Testis (tissue), 3 donors: ENCODE measurements around the gene TMEM63A. TPM values are rescaled to one million over a fixed set of nuclear protein-coding genes. Genes with fewer than 3 reads are reported as not detected.

ENCODE experiments used
- DNase-seq: peaks from one replicate; pipeline ENCODE4 v3.0.0-alpha.2; 2019
- H3K27ac ChIP-seq, 2 donors: fragments of 200-600 bp; sonication (generic); one replicate each; pipeline ENCODE4 v1.5.1; 2019
- H3K27me3 ChIP-seq: fragments of 200-600 bp; sonication (generic); one replicate; pipeline ENCODE4 v1.5.1; 2019
- H3K36me3 ChIP-seq: fragments of 200-600 bp; sonication (generic); one replicate; pipeline ENCODE4 v1.5.1; 2017; ENCODE audit warnings: low read depth; ENCODE audit errors: missing control alignments
- H3K4me1 ChIP-seq: fragments of 200-600 bp; sonication (generic); one replicate; pipeline ENCODE4 v1.5.1; 2019
- H3K4me3 ChIP-seq, 2 donors: fragments of 200-600 bp; sonication (generic); one replicate each; pipeline ENCODE4 v1.5.1; 2017 to 2019
- H3K9me3 ChIP-seq: fragments of 200-600 bp; sonication (generic); one replicate; pipeline ENCODE4 v1.5.1; 2017
- POLR2A ChIP-seq: fragments of 450-650 bp; IDR thresholded peaks from one replicate; pipeline ENCODE4 v1.6.1; 2017; ENCODE audit warnings: antibody characterized with exemption, mild to moderate bottlenecking, moderate library complexity
- WGBS, 2 donors: methylation state at CpG; one replicate each; pipeline ENCODE4 v1.1.5; 2018; 5-methylcytosine and 5-hydroxymethylcytosine counted together
- intact Hi-C: fragments of 100-400 bp; cut with DNase I; formaldehyde crosslinking; loops from one replicate; pipeline ENCODE4 v1.15.1; 2023; ENCODE audit warnings: low total_unique reads
- polyA plus RNA-seq: library from polyadenylated mRNA; stranded (reverse); fragments of 350-450 nt; fragmentation: Illumina TruSeq; extraction: RNeasy Lipid Tissue Mini Kit (QIAGEN cat#74804); gene quantifications from one replicate; pipeline ENCODE4 v1.2.3, GENCODE V29; 2014; ENCODE audit warnings: low read depth, low replicate concordance; ENCODE audit not compliant: insufficient read depth
- total RNA-seq, 2 donors: library from RNA; depleted of rRNA; stranded (reverse); fragments of >200 nt; gene quantifications; one replicate each; pipeline ENCODE4 v1.2.3, GENCODE V29; 2016
- TF ChIP-seq, protein P1 (sequence below), 3 experiments: fragments of 450-650 bp in 2 of 3; fragments of 200-600 bp in 1 of 3; sonication (generic) in 1 of 3; IDR thresholded peaks; one replicate each; pipeline ENCODE4 v1.5.1; 2016 to 2019; ENCODE audit warnings: antibody characterized with exemption in 3 of 3, mild to moderate bottlenecking in 2 of 3, moderate library complexity in 1 of 3

TMEM63A gene
- total and polyA plus RNA-seq, 3 donors from 2014 or later, result 13.6 to 51.7 (median 46.9) TPM

DNA sequence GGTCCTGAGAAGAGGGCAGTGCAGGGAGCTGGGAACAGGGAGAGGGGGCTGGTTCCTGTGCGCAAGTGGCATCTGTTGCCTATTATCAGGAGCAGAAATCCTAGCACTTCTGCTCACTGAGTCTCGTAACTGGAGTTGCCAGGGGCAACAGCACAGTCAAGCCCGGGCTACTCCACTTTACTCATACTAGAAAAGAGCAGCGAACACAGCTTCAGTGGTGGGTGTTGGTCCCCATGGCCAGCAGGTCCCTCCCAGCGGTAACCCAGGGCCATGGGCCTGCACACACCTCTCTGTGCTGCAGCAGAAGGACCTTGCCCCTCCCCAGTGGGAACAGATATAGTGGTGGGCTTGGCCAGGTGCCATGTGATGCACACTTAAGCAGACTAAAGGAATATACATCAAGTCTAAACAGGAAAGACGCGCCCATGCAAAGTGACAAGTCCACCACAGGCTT is 33.4 kb upstream of the TMEM63A start:
- Histone ChIP-seq H3K27ac (no peak overlapping the region), H3K4me1 (no peaks in the 10 kb centered on the region), H3K9me3 (no peaks in the 10 kb centered on the region), H3K4me3 (no peak overlapping the region), H3K27me3 (no peaks in the 10 kb centered on the region), H3K36me3 (no peaks in the 10 kb centered on the region)
- TF ChIP-seq POLR2A, result no peak
- TF ChIP-seq, protein P1, sequence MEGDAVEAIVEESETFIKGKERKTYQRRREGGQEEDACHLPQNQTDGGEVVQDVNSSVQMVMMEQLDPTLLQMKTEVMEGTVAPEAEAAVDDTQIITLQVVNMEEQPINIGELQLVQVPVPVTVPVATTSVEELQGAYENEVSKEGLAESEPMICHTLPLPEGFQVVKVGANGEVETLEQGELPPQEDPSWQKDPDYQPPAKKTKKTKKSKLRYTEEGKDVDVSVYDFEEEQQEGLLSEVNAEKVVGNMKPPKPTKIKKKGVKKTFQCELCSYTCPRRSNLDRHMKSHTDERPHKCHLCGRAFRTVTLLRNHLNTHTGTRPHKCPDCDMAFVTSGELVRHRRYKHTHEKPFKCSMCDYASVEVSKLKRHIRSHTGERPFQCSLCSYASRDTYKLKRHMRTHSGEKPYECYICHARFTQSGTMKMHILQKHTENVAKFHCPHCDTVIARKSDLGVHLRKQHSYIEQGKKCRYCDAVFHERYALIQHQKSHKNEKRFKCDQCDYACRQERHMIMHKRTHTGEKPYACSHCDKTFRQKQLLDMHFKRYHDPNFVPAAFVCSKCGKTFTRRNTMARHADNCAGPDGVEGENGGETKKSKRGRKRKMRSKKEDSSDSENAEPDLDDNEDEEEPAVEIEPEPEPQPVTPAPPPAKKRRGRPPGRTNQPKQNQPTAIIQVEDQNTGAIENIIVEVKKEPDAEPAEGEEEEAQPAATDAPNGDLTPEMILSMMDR (IDR thresholded peaks at IDR 0.05), result no peak
- no peak for DNase-seq
- intact Hi-C loops, result no loop called here
- 95 to 97% methylated on average over 3 to 7 of the region's 7 CpGs for WGBS, 2 donors

DNA sequence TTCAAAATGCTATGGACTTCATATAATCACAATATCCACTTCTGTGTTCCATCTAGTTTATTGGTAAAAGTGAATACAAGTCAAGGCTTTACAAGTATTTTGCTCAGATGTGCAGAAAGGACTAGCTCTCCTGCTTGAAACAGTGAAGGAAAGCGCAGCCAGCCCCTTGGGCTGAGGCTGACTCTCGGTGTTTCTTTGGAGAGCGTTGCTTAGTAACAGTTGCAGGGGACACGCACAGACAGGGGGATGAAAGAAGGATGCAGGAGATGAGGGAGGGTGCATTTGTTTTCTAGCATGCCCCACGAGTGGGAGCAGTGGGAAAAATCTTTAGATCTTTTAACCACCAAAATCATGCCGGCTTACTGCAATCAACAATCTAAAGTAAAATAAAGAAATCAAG is 32.8 kb upstream of the TMEM63A start:
- intact Hi-C loops, result no loop called here
- DNase-seq, result no peak
- H3K9me3 ChIP-seq, result no peaks in the 10 kb centered on the region
- H3K4me3 ChIP-seq, result no peak overlapping the region
- no peaks in the 10 kb centered on the region for H3K36me3 ChIP-seq
- H3K4me1 ChIP-seq, result no peaks in the 10 kb centered on the region
- no peaks in the 10 kb centered on the region for H3K27me3 ChIP-seq
- H3K27ac ChIP-seq, result no peak overlapping the region
- 89% methylated on average over 6 of the region's 6 CpGs for WGBS, 2 donors
- no peak for TF ChIP-seq POLR2A
- TF ChIP-seq, protein P1 (IDR thresholded peaks at IDR 0.05), result no peak

DNA sequence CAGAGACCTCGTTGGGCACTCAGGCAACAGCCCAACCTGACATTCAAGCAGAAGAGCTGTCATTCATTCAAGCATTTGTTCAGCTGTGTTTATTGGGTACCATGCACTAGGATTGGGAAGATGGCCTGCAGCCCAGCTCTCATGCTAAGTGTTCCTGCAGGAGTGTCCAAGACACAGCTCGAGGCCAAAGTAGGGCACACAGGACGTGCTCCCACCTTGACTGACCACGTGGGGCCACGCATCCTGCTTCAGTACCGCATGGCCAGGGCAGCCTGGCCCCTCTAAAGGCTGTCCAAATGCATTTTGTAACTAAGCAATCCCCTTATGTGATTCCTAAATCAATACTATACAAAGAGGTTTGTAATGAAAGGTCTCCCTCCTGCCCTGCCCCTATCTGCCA is 32.2 kb upstream of the TMEM63A start:
- no peaks in the 10 kb centered on the region for H3K36me3 ChIP-seq
- intact Hi-C loops, result no loop called here
- no peak overlapping the region for H3K27ac ChIP-seq
- 94 to 96% methylated on average over 6 of the region's 6 CpGs for WGBS, 2 donors
- no peaks in the 10 kb centered on the region for H3K4me1 ChIP-seq
- no peaks in the 10 kb centered on the region for H3K27me3 ChIP-seq
- no peaks in the 10 kb centered on the region for H3K9me3 ChIP-seq
- no peak for DNase-seq
- no peak overlapping the region for H3K4me3 ChIP-seq
- no peak for TF ChIP-seq POLR2A
- TF ChIP-seq, protein P1 (IDR thresholded peaks at IDR 0.05), result no peak

DNA sequence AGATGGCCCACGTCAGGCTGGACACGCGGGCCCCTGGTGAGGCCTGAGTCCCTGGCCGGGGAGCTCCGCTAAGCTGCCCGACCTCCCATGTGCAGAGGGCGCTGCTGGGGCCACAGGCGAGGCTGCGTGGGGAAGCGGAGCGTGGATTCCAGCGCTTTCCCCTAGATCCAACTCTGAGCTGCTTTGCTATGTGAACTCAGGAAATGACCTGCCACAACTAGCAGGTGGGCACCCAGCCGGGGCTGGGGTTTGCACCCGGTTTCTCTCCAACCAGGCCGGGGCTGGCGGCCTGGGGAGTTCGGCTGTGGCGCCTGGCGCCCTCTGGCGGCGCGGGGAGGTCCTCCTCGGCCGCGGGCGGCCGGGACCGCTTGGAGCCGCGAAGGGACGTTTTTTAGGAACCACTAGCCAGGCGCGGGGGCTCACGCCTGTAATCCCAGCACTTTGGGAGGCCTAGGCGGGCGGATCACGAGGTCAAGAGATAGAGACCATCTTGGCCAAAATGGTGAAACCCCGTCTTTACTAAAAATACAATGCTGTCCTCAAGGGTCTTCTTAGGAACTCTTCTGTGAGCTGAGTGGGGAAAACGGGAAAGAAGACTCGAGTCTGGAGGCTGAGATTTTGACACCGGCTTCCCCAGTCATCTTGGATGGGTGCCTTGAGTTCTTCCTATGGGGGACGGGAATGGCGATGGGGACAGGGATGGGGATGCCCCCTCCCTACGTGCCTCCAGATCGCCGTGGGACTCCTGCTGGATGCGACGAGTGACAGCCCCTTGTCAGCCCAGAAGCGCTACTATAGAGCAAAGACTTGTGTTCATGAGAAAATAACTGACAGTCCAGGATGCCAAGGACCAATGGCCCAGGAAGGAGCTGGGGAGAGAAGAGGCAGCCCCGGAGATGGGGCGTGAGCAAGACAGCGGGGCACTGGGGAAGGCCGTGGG is 29.3 kb upstream of the TMEM63A start:
- peak overlapping the region; percentile 10 to 27 for H3K4me3 ChIP-seq
- intact Hi-C loops, result no loop called here

More for the DNA sequence above, 29.3 kb upstream of the TMEM63A start:
- no peak overlapping the region for H3K27ac ChIP-seq
- TF ChIP-seq POLR2A, result no peak
- TF ChIP-seq, protein P1 (IDR thresholded peaks at IDR 0.05), result peak; percentile 73 to 93 (median 75)
- WGBS, 2 donors, result 29 to 39% methylated on average over 28 to 53 of the region's 53 CpGs
- H3K9me3 ChIP-seq, result no peaks in the 10 kb centered on the region
- H3K4me1 ChIP-seq, result no peaks in the 10 kb centered on the region
- DNase-seq, result peak; percentile 74
- no peaks in the 10 kb centered on the region for H3K27me3 ChIP-seq
- H3K36me3 ChIP-seq, result no peaks in the 10 kb centered on the region
